ENCODE data around the gene THAP3. TPM values are rescaled to one million over a fixed set of nuclear protein-coding genes. Genes with fewer than 3 reads are reported as not detected.

Gene THAP3
- total and polyA plus RNA-seq, 9 of the 15 experiments (the other 6 are each of a cell fraction or from before 2014, with no cell fraction given): 1.9 to 31.2 (median 18.2) TPM

- TF ChIP-seq PHF21A (IDR thresholded peaks at IDR 0.05; ENCODE audit: borderline replicate concordance, low read depth) (no peak), SRSF1 (IDR thresholded peaks at IDR 0.05; ENCODE audit: low read depth, low read length) (no peak), MTF1 (CRISPR knock-in tag; IDR thresholded peaks at IDR 0.05; ENCODE audit: borderline replicate concordance) (no peak), SIN3B (IDR thresholded peaks at IDR 0.05; ENCODE audit: low read depth) (peak; percentile 67; the same call in 1 of the 2 replicates), HDAC6 (IDR thresholded peaks at IDR 0.05; ENCODE audit: low read depth, low read length) (no peak), TAF1 (IDR thresholded peaks at IDR 0.05; ENCODE audit: control insufficient read depth, extremely low read depth, insufficient read depth, low read length, severe bottlenecking) (peak; percentile 66), NR3C1 (CRISPR knock-in tag; IDR thresholded peaks at IDR 0.05) (no peak), POLR2AphosphoS5 (IDR thresholded peaks at IDR 0.05; ENCODE audit: control insufficient read depth, insufficient read depth, low read depth, low read length) (peak; percentile 86), ZNF133 (CRISPR knock-in tag; IDR thresholded peaks at IDR 0.05) (no peak), NR2C2 (CRISPR knock-in tag; IDR thresholded peaks at IDR 0.05) (no peak; the same call in 1 of the 2 replicates), NR2C2 (tag; IDR thresholded peaks at IDR 0.05) (peak; percentile 89), GTF2F1 (IDR thresholded peaks at IDR 0.05; ENCODE audit: low read depth, low read length) (no peak), THAP7 (CRISPR knock-in tag; IDR thresholded peaks at IDR 0.05) (no peak), FOXP4 (CRISPR knock-in tag; IDR thresholded peaks at IDR 0.05; ENCODE audit: borderline replicate concordance) (no peak), ZZZ3 (IDR thresholded peaks at IDR 0.05) (no peak), CREB1 (IDR thresholded peaks at IDR 0.05) (peak; percentile 94), CREB1 (CRISPR knock-in tag; IDR thresholded peaks at IDR 0.05) (peak; percentile 97), SMARCC2 (IDR thresholded peaks at IDR 0.05; ENCODE audit: low read depth) (no peak), MCM2 (IDR thresholded peaks at IDR 0.05; ENCODE audit: low read depth) (no peak), RBM22 (IDR thresholded peaks at IDR 0.05; ENCODE audit: low read depth, low read length, poor library complexity, severe bottlenecking) (no peak)
- TF ChIP-seq, protein P1, sequence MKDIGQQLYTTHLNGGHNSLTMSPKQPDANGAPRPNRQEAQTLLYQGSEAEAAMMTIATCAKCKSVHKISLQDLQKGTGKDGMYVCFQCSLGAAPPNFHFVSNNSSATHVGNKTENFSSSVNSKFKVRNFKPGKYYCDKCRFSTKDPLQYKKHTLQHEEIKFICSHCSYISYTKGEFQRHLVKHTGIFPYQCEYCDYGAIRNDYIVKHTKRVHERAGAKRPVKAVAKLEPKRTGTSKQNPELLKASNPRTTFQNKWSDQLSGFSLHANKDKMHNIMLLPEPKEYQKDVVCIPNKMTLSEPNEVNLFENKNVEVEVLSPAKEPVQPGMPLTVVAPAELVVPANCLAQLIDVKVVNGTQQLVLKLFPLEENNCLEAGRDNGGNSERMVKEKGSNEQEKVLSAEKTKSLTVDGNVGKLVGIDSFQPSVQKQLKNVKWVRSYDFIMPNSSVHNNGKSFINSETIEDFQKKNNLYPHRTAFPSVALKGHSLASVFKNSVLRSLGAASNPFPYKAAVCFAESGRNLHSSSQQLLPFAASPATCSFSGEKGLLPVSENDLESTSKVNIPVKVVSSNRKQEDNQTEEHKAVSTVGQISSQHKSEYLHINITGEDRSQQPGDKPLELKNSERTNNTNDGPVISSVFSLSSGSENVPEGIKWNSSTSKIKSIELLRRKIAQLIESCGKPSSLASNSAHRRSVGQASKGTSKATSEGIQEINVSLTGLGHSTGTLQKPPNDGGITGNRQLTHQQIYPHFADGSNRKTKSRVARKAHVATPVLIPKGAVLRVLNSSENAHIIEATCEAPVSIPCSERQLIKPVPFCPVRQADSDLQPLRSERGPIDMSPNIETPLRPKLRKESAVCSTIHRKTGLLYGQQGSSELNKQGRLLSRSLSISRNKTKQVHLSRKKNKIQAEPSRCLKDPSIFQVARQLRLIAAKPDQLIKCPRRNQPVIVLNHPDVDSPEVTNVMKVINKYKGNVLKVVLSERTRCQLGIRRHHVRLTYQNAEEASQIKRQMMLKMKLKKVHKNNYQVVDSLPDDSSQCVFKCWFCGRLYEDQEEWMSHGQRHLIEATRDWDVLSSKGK (CRISPR knock-in tag; IDR thresholded peaks at IDR 0.05): no peak
- TF ChIP-seq, protein P2, sequence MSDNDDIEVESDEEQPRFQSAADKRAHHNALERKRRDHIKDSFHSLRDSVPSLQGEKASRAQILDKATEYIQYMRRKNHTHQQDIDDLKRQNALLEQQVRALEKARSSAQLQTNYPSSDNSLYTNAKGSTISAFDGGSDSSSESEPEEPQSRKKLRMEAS (CRISPR knock-in tag; IDR thresholded peaks at IDR 0.05): peak; percentile 62; the same call in 1 of the 2 replicates
Observed at GRCh38 chr1:6579374-6580118, 45.1 kb upstream of the THAP3 start, which contains the start of gene ZBTB48 (continued).

Data from K562 (cell line).